Measurements from ENCODE around the gene DLD. TPM values are rescaled to one million over a fixed set of nuclear protein-coding genes. Genes with fewer than 3 reads are reported as not detected.

The DLD gene
- total RNA-seq, 2 donors from 2014 or later, result 119 to 183 TPM

DNA sequence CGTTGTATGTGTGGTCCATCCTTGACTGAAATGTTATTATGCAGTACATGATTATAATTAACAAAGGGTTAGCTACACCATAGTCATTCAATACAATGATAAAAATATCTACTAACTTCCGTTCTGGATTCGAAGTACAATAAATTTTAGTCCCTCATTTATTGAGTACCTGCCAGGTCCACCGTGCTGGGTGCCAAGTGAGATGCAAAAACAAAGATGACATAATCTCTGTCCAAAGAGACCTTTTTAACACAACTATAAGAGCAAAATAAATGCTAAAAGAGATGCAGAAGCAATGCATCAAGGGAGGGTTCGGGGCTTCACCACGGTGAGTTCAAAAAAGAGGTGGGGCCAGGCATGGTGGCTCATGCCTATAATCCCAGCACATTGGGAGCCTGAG lies 78.9 kb downstream of the DLD start:
- Histone ChIP-seq H3K9me3 (no peaks in the 10 kb centered on the region), H3K4me1 (no peaks in the 10 kb centered on the region), H3K27ac (no peak overlapping the region), H3K4me3 (no peak overlapping the region), H3K36me3 (no peaks in the 10 kb centered on the region), H3K27me3 (no peaks in the 10 kb centered on the region), H3K9ac (ENCODE audit: low read depth in 2 of 2, low read length in 2 of 2) (no peak overlapping the region)
- intact Hi-C loops (cut with DNase I), result no loop called here
- DNase-seq, result no peak
- TF ChIP-seq, protein P1, sequence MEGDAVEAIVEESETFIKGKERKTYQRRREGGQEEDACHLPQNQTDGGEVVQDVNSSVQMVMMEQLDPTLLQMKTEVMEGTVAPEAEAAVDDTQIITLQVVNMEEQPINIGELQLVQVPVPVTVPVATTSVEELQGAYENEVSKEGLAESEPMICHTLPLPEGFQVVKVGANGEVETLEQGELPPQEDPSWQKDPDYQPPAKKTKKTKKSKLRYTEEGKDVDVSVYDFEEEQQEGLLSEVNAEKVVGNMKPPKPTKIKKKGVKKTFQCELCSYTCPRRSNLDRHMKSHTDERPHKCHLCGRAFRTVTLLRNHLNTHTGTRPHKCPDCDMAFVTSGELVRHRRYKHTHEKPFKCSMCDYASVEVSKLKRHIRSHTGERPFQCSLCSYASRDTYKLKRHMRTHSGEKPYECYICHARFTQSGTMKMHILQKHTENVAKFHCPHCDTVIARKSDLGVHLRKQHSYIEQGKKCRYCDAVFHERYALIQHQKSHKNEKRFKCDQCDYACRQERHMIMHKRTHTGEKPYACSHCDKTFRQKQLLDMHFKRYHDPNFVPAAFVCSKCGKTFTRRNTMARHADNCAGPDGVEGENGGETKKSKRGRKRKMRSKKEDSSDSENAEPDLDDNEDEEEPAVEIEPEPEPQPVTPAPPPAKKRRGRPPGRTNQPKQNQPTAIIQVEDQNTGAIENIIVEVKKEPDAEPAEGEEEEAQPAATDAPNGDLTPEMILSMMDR (IDR thresholded peaks at IDR 0.05), result no peak

Other genes with a start within 250 kb of the DLD start
- under 1 TPM; 0.32 to 0.59 TPM for gene SLC26A4, start 230.4 kb upstream of the DLD start, total RNA-seq
- gene CBLL1, start 147.0 kb upstream of the DLD start, total RNA-seq, result 10 to 100 TPM; 21.5 to 23.2 TPM
- 1,000 to 10,000 TPM in 1 of 2 donors, 100 to 1,000 TPM in 1; 973 to 1,169 TPM for gene SLC26A3, start 88.0 kb upstream of the DLD start, total RNA-seq
- gene LAMB1, start 112.0 kb downstream of the DLD start, total RNA-seq, result 10 to 100 TPM; 91.6 to 96.7 TPM
- under 1 TPM in 1 of 2 donors, not detected in 1; 0.27 TPM for gene LAMB4, start 239.2 kb downstream of the DLD start, total RNA-seq